Esophagus muscularis mucosa (tissue), 4 donors: ENCODE results near the gene PTMS. TPM values are rescaled to one million over a fixed set of nuclear protein-coding genes. Genes with fewer than 3 reads are reported as not detected.

ENCODE experiments used
- DNase-seq: peaks from one replicate; pipeline ENCODE4 v3.0.0-alpha.2; 2017; ENCODE audit errors: extremely low spot score
- H3K27ac ChIP-seq, 4 donors: fragments of 200-600 bp; sonication (generic); replicated peaks in 1 of 4; 1 replicate in 3 of 4; 2 replicates in 1 of 4; pipeline ENCODE4 v1.5.1; 2016 to 2019; ENCODE audit warnings: mild to moderate bottlenecking in 1 of 4
- H3K27me3 ChIP-seq, 4 donors: fragments of 200-600 bp; sonication (generic); one replicate each; pipeline versions ENCODE4 v1.5.1 to v1.6.0; 2016 to 2019
- H3K36me3 ChIP-seq, 4 donors: fragments of 200-600 bp; sonication (generic); one replicate each; pipeline ENCODE4 v1.5.1; 2016 to 2019
- H3K4me1 ChIP-seq, 4 donors: fragments of 200-600 bp; sonication (generic); one replicate each; pipeline ENCODE4 v1.5.1; 2016 to 2019
- H3K4me3 ChIP-seq, 4 donors: fragments of 200-600 bp; sonication (generic); 1 replicate in 2 of 4; 2 replicates in 2 of 4; pipeline ENCODE4 v1.5.1; 2016 to 2019; ENCODE audit warnings: mild to moderate bottlenecking in 4 of 4, moderate library complexity in 1 of 4
- H3K9me3 ChIP-seq, 4 donors: fragments of 200-600 bp; sonication (generic); 1 replicate in 3 of 4; 2 replicates in 1 of 4; pipeline ENCODE4 v1.5.1; 2016 to 2019
- EP300 ChIP-seq: sonication (generic); formaldehyde crosslinking; IDR thresholded peaks from one replicate; pipeline ENCODE4 v1.6.1; 2017; ENCODE audit warnings: antibody characterized with exemption
- POLR2A ChIP-seq: fragments of 450-650 bp; IDR thresholded peaks from one replicate; pipeline ENCODE4 v1.6.1; 2017; ENCODE audit warnings: antibody characterized with exemption, moderate library complexity, mild to moderate bottlenecking, low read depth
- POLR2AphosphoS5 ChIP-seq, 2 donors: sonication (generic); formaldehyde crosslinking; IDR thresholded peaks; one replicate each; pipeline ENCODE4 v1.6.1; 2017; ENCODE audit warnings: antibody characterized with exemption in 2 of 2
- WGBS: methylation state at CpG from one replicate; pipeline ENCODE4 v1.1.5; 2018; 5-methylcytosine and 5-hydroxymethylcytosine counted together
- intact Hi-C: fragments of 100-400 bp; cut with DNase I; formaldehyde crosslinking; loops from one replicate; pipeline ENCODE4 v1.15.1; 2023
- total RNA-seq, 4 donors: library from RNA; depleted of rRNA; stranded (reverse); fragments of >200 nt; gene quantifications; one replicate each; pipeline versions ENCODE4 v1.1.0 to v1.2.1, GENCODE V29; 2016
- TF ChIP-seq, protein P1 (sequence below), 3 experiments: fragments of 200-600 bp in 2 of 3; fragments of 450-650 bp in 1 of 3; sonication (generic) in 2 of 3; IDR thresholded peaks; one replicate each; pipeline ENCODE4 v1.5.1; 2017 to 2019; ENCODE audit warnings: antibody characterized with exemption in 3 of 3, mild to moderate bottlenecking in 2 of 3, moderate library complexity in 1 of 3

Gene PTMS
- total RNA-seq, 4 donors from 2014 or later: 256 to 419 (median 338) TPM

DNA sequence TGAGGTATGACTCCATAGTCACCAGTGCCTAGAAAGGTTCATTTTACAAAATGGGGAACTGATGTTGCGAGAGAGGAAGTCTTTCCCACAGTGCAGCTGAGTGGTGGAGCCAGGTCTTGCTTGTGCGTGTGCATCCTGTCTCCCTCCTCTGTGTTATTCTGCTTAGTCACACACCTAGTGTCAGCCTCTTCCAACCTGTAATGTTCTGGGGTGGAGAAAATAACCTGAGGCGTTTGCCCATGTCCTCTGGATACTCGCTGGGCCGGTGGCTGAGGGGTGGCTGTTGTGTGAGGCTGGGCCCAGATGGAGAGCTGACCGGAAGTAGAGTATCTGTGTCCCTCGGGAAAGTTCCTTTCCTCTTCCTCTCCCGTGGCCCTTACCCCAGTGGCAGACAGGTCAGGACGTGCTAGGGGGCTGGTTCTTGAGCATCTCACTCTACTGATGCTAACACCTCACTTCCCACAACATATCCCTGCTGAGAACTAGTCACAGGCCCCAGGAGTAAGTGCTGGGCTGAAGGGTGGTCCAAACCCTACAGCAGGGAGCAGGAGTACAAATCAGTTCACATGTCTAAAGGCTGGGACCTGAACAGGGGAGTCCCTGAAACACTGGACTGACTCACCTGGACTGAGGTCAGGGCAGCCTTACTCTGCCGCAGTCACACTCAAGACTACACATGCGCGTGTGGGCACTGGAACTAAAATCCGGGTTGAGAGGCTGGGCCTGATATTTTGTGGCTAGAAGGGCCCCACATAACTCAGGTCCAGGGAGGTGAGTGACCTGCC lies 20.2 kb upstream of the PTMS start:
- Histone ChIP-seq H3K9me3 (no peaks in the 10 kb centered on the region), H3K4me3 (no peak overlapping the region), H3K27ac (peak overlapping the region in 2 of 4 donors; percentile 12 to 45), H3K4me1 (peaks cover 0 to 9% (median 4%) of the 10 kb centered on the region in 4 donors), H3K36me3 (peaks cover 40 to 51% (median 49%) of the 10 kb centered on the region in 4 donors), H3K27me3 (no peaks in the 10 kb centered on the region)
- no peak for DNase-seq
- intact Hi-C loops: no loop called here
- TF ChIP-seq POLR2A (no peak), EP300 (no peak), POLR2AphosphoS5 (IDR thresholded peaks at IDR 0.05) (peak in 1 of 2 donors; percentile 8)
- TF ChIP-seq, protein P1, sequence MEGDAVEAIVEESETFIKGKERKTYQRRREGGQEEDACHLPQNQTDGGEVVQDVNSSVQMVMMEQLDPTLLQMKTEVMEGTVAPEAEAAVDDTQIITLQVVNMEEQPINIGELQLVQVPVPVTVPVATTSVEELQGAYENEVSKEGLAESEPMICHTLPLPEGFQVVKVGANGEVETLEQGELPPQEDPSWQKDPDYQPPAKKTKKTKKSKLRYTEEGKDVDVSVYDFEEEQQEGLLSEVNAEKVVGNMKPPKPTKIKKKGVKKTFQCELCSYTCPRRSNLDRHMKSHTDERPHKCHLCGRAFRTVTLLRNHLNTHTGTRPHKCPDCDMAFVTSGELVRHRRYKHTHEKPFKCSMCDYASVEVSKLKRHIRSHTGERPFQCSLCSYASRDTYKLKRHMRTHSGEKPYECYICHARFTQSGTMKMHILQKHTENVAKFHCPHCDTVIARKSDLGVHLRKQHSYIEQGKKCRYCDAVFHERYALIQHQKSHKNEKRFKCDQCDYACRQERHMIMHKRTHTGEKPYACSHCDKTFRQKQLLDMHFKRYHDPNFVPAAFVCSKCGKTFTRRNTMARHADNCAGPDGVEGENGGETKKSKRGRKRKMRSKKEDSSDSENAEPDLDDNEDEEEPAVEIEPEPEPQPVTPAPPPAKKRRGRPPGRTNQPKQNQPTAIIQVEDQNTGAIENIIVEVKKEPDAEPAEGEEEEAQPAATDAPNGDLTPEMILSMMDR (IDR thresholded peaks at IDR 0.05): no peak
- WGBS: 56% methylated on average over 7 of the region's 13 CpGs

DNA sequence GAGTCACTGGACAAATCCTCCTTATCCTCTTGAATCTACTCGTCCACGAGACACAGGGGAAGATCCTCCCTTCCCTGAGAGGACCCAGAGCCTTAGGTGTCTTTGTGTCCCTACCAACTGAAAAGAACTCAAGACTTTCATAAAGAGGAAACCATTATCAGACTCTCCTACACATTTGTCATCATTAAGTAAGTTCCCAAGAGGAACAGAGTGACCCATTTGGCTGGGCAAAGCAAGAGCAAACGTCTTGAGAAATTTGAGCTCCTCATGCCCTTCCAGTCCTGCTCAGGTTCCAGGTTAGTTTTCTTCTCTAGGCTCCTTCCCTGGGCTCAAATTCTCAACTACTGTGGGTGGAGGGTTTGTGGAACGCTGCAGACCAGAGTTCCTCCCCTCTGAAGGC lies 18.9 kb upstream of the PTMS start:
- H3K4me1 ChIP-seq: peaks cover 8 to 22% (median 16%) of the 10 kb centered on the region in 4 donors
- WGBS: 67% methylated on average over 4 of the region's 4 CpGs

DNA sequence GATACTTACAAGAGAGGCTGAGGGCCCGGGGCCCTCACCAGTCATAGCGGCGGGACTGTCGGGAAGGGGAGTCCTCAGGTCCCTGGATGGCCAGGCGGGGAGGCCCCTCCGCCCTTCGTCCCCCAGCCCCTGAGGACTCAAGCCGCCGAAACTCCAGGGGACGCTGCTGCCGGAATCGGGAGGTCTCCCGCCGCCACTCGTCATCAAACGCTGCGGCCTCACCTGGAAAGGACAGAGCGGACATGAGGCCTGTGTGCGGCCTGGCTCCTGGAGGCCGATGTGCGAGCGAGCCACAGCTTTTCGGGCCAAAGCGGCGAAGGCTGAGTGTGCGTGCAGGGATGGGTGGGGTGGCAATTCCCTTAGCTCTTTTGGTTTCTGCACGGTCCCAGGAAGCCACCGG lies 17.4 kb upstream of the PTMS start:
- WGBS: 94% methylated on average over 25 of the region's 28 CpGs

More for the DNA sequence above, 18.9 kb upstream of the PTMS start:
- Histone ChIP-seq H3K9me3 (no peaks in the 10 kb centered on the region), H3K27ac (no peak overlapping the region), H3K27me3 (no peaks in the 10 kb centered on the region), H3K36me3 (peaks cover 46 to 62% (median 58%) of the 10 kb centered on the region in 4 donors), H3K4me3 (no peak overlapping the region)
- intact Hi-C loops: no loop called here
- DNase-seq: no peak
- TF ChIP-seq, protein P1 (IDR thresholded peaks at IDR 0.05): no peak
- TF ChIP-seq POLR2AphosphoS5 (IDR thresholded peaks at IDR 0.05) (no peak), EP300 (no peak), POLR2A (no peak)

DNA sequence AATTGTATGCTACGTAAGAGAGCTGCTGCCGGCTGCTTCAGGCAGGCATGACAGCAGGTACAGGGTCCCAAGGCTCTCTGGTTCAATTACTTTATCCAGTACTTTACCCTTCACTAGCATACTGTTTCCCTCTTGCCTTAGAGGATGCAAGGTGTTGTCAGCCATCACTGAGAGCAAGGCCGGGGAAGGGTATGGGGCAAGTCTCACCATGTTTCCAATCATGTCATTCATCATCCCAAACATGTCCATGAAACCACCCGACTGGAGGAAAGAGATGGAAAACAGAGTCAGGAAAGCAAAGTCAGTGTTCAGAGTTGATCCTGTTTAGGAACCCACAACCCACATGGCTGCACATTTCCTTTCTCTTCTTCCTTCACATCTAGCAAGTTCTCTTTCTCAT lies 15.7 kb upstream of the PTMS start:
- no peak for DNase-seq
- Histone ChIP-seq H3K36me3 (peaks cover 46 to 62% (median 58%) of the 10 kb centered on the region in 4 donors), H3K27ac (peak overlapping the region in 1 of 4 donors; percentile 6), H3K4me1 (peaks cover 15 to 34% (median 24%) of the 10 kb centered on the region in 4 donors), H3K27me3 (no peaks in the 10 kb centered on the region), H3K4me3 (no peak overlapping the region), H3K9me3 (no peaks in the 10 kb centered on the region)
- no peak for TF ChIP-seq POLR2A
- TF ChIP-seq POLR2AphosphoS5 (IDR thresholded peaks at IDR 0.05): no peak
- no peak for TF ChIP-seq EP300
- TF ChIP-seq, protein P1 (IDR thresholded peaks at IDR 0.05): no peak
- 76% methylated on average over 4 of the region's 4 CpGs for WGBS
- intact Hi-C loops: loop anchor here (5.0 kb wide), 1 partner anchor 77 kb away; the partner anchor contains the start of gene P3H3

More for the DNA sequence above, 17.4 kb upstream of the PTMS start:
- H3K9me3 ChIP-seq: no peaks in the 10 kb centered on the region
- no peaks in the 10 kb centered on the region for H3K27me3 ChIP-seq
- H3K4me3 ChIP-seq: no peak overlapping the region
- no peak overlapping the region for H3K27ac ChIP-seq
- peaks cover 46 to 62% (median 58%) of the 10 kb centered on the region in 4 donors for H3K36me3 ChIP-seq
- H3K4me1 ChIP-seq: peaks cover 12 to 29% (median 20%) of the 10 kb centered on the region in 4 donors
- intact Hi-C loops: no loop called here
- no peak for DNase-seq
- TF ChIP-seq EP300 (no peak), POLR2A (no peak), POLR2AphosphoS5 (IDR thresholded peaks at IDR 0.05) (no peak)
- TF ChIP-seq, protein P1 (IDR thresholded peaks at IDR 0.05): no peak
